Mesothelial cell of epicardium (in vitro differentiated cells): ENCODE results near the gene RFTN1. TPM values are rescaled to one million over a fixed set of nuclear protein-coding genes. Genes with fewer than 3 reads are reported as not detected.

Experiments
- DNase-seq, 2 experiments: peaks; one replicate each; pipeline ENCODE4 v3.0.0; 2021; ENCODE audit warnings: low spot score in 2 of 2; ENCODE audit not compliant: unreplicated experiment in 2 of 2
- H3K27ac Mint-ChIP-seq: 2 replicates; pipeline ENCODE4 v1.8.0; 2021; ENCODE audit warnings: mixed read lengths
- H3K27me3 Mint-ChIP-seq: 2 replicates; pipeline ENCODE4 v1.8.0; 2021; ENCODE audit warnings: low read depth, mixed read lengths
- H3K36me3 Mint-ChIP-seq: 2 replicates; pipeline ENCODE4 v1.8.0; 2021; ENCODE audit warnings: mixed read lengths
- H3K4me1 Mint-ChIP-seq: 2 replicates; pipeline ENCODE4 v1.8.0; 2021; ENCODE audit warnings: mixed read lengths
- H3K4me3 Mint-ChIP-seq: 2 replicates; pipeline ENCODE4 v1.8.0; 2021; ENCODE audit warnings: mild to moderate bottlenecking, moderate library complexity, mixed read lengths
- H3K9me3 Mint-ChIP-seq: 2 replicates; pipeline ENCODE4 v1.8.0; 2021; ENCODE audit warnings: mixed read lengths
- total RNA-seq: library from RNA; stranded (reverse); gene quantifications from 3 replicates; pipeline ENCODE4 v1.2.1, GENCODE V29; 2021
- TF ChIP-seq, protein P1 (sequence below): fragments of 200-600 bp; sonication (generic); IDR thresholded peaks from one replicate; pipeline ENCODE4 v1.5.0; 2021; ENCODE audit warnings: antibody characterized with exemption; ENCODE audit not compliant: unreplicated experiment

RFTN1 gene
- total RNA-seq, 1 donor from 2014 or later: 10.0 TPM

DNA sequence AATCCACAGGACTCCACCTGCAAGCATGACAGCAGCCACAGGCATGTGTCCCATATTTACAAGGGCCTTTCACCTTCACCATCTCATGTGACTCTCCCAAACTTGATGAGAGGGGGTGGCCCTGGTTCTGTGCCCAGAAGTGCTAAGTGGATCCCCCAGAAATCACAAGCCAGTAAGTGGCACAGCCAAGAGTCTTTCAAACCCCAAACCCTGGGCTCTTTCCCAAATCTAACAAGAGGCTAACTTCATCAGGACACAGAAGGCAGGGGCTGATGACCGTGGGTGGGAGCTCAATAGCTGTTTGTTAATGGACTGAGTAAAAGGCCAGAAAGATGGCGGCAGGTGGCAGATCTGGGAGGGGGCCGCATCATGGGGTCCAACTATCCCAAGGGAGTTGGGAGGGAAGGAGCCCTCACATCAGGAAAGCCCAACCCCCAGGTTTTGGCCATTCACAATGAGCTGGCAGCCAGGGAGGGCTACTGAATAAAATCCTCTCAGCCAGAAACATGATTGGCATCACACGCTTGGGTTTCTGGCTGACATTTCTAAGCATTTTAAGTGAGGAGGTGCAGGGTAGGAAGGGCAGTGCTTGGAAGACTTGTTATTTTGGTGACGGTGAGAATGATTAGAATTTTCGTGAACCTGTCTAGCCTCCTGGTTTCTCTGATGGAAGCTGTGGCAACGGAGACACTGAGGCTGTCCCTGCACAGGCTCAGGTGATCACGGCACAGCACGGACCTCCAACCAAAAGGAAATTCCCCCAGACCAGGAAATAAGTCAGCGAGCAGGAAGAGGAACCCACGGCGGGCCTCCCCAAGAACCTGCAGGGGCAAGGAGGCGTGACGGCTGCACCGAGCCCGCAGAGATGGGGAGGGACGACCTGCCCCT, 139.2 kb downstream of the RFTN1 start:
- H3K4me1 Mint-ChIP-seq: peaks cover 55% of the 10 kb centered on the region
- TF ChIP-seq, protein P1, sequence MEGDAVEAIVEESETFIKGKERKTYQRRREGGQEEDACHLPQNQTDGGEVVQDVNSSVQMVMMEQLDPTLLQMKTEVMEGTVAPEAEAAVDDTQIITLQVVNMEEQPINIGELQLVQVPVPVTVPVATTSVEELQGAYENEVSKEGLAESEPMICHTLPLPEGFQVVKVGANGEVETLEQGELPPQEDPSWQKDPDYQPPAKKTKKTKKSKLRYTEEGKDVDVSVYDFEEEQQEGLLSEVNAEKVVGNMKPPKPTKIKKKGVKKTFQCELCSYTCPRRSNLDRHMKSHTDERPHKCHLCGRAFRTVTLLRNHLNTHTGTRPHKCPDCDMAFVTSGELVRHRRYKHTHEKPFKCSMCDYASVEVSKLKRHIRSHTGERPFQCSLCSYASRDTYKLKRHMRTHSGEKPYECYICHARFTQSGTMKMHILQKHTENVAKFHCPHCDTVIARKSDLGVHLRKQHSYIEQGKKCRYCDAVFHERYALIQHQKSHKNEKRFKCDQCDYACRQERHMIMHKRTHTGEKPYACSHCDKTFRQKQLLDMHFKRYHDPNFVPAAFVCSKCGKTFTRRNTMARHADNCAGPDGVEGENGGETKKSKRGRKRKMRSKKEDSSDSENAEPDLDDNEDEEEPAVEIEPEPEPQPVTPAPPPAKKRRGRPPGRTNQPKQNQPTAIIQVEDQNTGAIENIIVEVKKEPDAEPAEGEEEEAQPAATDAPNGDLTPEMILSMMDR: no peak
- H3K4me3 Mint-ChIP-seq: no peak overlapping the region
- H3K27me3 Mint-ChIP-seq: no peaks in the 10 kb centered on the region
- H3K36me3 Mint-ChIP-seq: no peaks in the 10 kb centered on the region
- H3K27ac Mint-ChIP-seq: no peak overlapping the region
- no peak for DNase-seq
- H3K9me3 Mint-ChIP-seq: no peaks in the 10 kb centered on the region

DNA sequence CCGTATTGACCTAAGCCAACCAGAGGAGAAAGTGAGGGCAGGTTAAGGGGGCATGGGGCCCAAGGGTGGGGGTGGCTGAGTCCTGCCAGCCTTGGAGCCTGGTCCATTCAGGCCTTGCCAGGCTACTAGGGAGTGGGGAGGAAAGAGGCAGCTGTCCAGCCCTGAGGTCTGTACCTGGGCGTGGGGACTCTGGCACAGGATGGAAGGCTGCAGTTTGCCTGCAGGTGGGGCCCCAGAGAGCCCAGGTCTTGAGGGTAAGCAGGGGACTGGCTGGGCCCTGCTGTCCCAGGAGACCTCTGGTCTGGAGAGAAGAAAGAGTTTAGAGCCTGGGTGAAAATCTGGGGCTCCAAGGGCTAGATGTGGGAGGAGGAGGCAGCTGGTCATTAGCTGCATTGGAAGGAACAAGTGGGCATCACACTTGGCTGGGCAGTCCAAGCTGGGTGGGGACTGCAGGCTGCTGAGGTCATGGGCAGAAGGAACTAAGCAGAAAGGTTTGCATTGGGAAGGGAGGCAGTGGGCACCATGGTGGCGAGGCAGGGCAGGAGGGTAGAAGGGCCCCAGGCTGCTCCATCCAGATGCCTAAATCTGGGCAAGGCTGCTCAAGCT, 140.1 kb downstream of the RFTN1 start:
- Mint-ChIP-seq H3K4me1 (peaks cover 56% of the 10 kb centered on the region), H3K36me3 (no peaks in the 10 kb centered on the region), H3K27ac (peak overlapping the region; percentile 23), H3K27me3 (no peaks in the 10 kb centered on the region), H3K4me3 (no peak overlapping the region), H3K9me3 (no peaks in the 10 kb centered on the region)
- no peak for DNase-seq
- TF ChIP-seq, protein P1: no peak

DNA sequence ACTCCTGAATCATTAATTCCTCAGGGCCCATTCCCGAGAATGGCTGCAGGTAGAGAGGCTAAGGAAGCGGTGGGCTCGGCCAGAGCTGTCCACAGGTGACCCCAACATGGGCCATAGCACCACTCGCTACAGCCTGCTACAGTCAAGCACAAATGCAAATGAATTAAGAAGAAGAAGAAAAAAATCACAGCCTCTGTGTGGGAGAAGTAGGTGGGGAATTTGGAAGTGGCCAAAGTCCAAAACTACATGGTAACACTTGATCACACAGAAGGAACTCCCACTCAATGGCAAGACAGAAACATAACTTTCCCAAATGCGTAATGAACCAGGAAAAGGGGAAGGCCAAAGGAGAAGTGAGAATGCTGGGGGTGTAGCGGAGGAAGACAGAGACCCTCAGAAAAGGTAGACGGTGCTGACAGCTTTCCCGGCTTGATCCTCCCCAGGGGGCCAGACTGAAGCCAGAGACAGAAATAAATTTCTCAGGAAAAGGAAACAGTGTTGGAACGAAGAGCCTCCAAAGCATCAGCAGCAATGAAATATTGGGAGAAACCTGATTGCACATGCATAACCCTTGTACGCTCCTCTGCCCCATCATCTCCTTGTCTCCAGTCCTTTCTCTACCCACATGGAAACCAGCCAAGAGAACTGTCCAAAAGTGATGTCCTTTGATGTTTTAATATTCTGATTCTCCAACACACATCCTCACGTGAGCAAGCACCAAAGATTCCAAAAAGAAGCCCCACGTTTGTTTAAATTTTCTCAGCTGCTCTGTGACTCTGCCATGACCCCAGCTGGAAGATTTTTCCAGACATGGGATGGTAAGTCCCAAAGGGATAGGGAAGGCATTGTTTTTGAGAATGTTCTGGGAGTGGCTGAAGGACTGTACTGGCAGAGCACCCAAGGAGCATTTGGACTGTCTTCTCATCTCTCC, 140.9 kb downstream of the RFTN1 start:
- no peak for DNase-seq
- no peaks in the 10 kb centered on the region for H3K36me3 Mint-ChIP-seq
- no peaks in the 10 kb centered on the region for H3K27me3 Mint-ChIP-seq
- peak overlapping the region; percentile 23 for H3K27ac Mint-ChIP-seq
- no peaks in the 10 kb centered on the region for H3K9me3 Mint-ChIP-seq
- TF ChIP-seq, protein P1: no peak
- H3K4me3 Mint-ChIP-seq: no peak overlapping the region
- peaks cover 56% of the 10 kb centered on the region for H3K4me1 Mint-ChIP-seq

DNA sequence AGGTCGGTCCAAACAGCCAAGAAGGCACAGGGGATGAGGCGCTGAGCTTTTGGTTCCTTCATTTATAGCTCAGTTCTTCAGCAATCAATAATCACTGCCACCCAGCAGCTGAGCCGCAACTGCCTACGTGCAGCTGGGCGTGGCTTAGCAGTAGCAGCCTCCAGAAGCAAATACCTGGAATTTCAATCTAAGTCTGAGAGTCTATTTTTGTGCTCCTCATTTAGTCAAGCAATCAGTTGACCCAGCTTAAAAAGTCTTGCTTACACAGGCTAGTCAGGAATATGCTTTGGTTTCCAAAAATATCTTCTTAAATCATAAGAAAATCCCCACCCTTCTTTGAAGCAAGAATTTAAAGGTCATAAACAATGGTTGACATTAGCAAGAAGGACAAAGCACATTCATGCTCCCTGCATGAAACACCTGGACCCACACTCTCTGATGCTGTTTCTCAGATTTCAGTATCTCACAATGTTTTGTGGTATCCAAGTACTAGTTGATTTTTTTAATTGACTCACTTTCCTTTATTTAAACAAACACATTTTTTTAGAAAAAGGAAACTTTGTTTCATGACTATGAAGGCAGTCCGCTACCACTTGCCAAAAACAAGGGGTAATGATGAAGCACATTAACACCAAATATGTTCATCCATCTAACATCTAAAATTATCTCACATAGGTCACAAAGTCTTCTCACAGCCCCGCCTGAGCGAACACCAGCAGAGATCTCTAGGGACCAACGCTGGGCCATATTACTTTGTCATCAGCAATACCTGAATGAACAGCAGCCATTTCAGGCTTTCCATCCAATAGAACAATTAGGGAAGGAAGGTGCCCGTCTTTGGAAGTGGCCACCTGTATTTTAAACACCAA, 142.4 kb downstream of the RFTN1 start:
- Mint-ChIP-seq H3K4me3 (no peak overlapping the region), H3K27ac (peak overlapping the region; percentile 5), H3K27me3 (no peaks in the 10 kb centered on the region), H3K9me3 (no peaks in the 10 kb centered on the region), H3K36me3 (no peaks in the 10 kb centered on the region), H3K4me1 (peaks cover 56% of the 10 kb centered on the region)
- DNase-seq: no peak
- TF ChIP-seq, protein P1: no peak

DNA sequence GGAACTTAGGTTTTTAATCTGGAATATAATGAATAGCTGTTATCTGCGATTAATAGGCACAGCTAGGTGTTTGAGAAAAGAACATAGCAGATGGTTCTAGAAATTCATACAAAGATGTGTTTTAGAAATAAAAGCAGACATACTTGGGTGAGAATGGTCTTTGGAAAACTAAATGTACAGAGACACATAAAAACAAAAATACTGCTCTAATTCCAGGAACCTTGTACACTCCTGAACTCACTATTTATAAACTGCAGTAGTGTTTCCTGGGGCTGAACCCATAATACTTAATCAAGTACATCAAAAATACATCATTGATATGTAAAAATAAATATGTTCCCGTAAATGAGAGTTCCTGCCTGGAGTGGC, 143.0 kb downstream of the RFTN1 start:
- no peak overlapping the region for H3K27ac Mint-ChIP-seq
- no peaks in the 10 kb centered on the region for H3K36me3 Mint-ChIP-seq
- TF ChIP-seq, protein P1: no peak
- peaks cover 56% of the 10 kb centered on the region for H3K4me1 Mint-ChIP-seq
- H3K27me3 Mint-ChIP-seq: no peaks in the 10 kb centered on the region
- no peak overlapping the region for H3K4me3 Mint-ChIP-seq
- H3K9me3 Mint-ChIP-seq: no peaks in the 10 kb centered on the region
- no peak for DNase-seq
